Cardiac muscle cell (in vitro differentiated cells and primary cell): ENCODE measurements around the gene JMJD1C. TPM values are rescaled to one million over a fixed set of nuclear protein-coding genes. Genes with fewer than 3 reads are reported as not detected.

ENCODE experiments used
- DNase-seq, 2 donors: peaks; one replicate each; pipeline versions ENCODE4 v3.0.0 to v3.0.0-alpha.2; 2010 to 2017; ENCODE audit warnings: low read depth in 1 of 2, low spot score in 1 of 2
- H3K27ac ChIP-seq: fragments of 200-600 bp; sonication (generic); 2 replicates; pipeline ENCODE4 v1.5.1; 2016
- H3K27me3 ChIP-seq: fragments of 200-600 bp; sonication (generic); 2 replicates; pipeline ENCODE4 v1.6.0; 2016; ENCODE audit warnings: control low read depth
- H3K36me3 ChIP-seq: fragments of 200-600 bp; sonication (generic); 2 replicates; pipeline ENCODE4 v1.5.1; 2016; ENCODE audit warnings: control low read depth
- H3K4me1 ChIP-seq: fragments of 200-600 bp; sonication (generic); 2 replicates; pipeline ENCODE4 v1.8.1; 2017; ENCODE audit warnings: low read depth, mild to moderate bottlenecking, mixed run types
- H3K4me3 ChIP-seq: fragments of 200-600 bp; sonication (generic); 2 replicates; pipeline ENCODE4 v1.5.1; 2016; ENCODE audit warnings: mild to moderate bottlenecking
- H3K9me3 ChIP-seq: fragments of 200-600 bp; sonication (generic); 2 replicates; pipeline ENCODE4 v1.5.1; 2017; ENCODE audit warnings: low read depth, mild to moderate bottlenecking, control low read depth
- CTCF ChIP-seq: IDR thresholded peaks from 2 replicates; pipeline ENCODE4 v1.5.1; 2012; ENCODE audit warnings: low read depth, mild to moderate bottlenecking, low read length
- polyA plus RNA-seq: library from polyadenylated mRNA; unstranded; fragments of >200 nt; fragmentation: Nextera tagmentation; extraction: Ambion mirVana; gene quantifications from 2 replicates; pipeline ENCODE4 v1.2.1, GENCODE V29; 2016
- total RNA-seq: library from RNA; depleted of rRNA; stranded (reverse); fragments of >200 nt; gene quantifications from 2 replicates; pipeline ENCODE4 v1.2.3, GENCODE V29; 2016

JMJD1C gene
- total and polyA plus RNA-seq, 2 experiments from 2014 or later, result 59.1 to 144 TPM

- Histone ChIP-seq H3K27me3 (no peaks in the 10 kb centered on the region), H3K4me3 (no peak overlapping the region), H3K4me1 (peaks cover 23% of the 10 kb centered on the region), H3K36me3 (peaks cover 4% of the 10 kb centered on the region), H3K9me3 (no peaks in the 10 kb centered on the region), H3K27ac (no peak overlapping the region)
- TF ChIP-seq CTCF, result no peak
- DNase-seq, result no peak
These were observed 210.5 kb downstream of the JMJD1C start for GRCh38 chr10:63255316-63255715.

DNA sequence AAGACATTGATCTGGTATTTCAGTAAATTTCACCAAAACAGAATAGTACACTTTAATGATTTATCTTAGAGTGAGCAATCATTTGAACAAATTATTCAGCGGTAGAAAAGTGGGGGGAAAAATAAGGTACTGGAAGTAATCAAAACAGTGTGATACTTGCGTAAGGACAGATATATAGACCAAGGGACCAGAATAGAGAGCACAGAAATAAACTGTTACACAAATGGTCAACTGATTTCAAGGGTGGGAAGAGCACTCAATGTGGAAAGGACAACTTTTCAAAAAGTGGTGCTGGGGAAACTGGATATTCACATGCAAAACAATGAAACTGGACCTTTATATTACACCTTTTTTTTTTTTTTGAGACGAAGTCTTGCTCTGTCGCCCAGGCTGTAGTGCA lies 212.7 kb downstream of the JMJD1C start:
- Histone ChIP-seq H3K27me3 (no peaks in the 10 kb centered on the region), H3K27ac (peak overlapping the region; percentile 30), H3K36me3 (no peaks in the 10 kb centered on the region), H3K4me3 (no peak overlapping the region), H3K9me3 (no peaks in the 10 kb centered on the region), H3K4me1 (peaks cover 9% of the 10 kb centered on the region)
- no peak for DNase-seq
- TF ChIP-seq CTCF, result no peak

DNA sequence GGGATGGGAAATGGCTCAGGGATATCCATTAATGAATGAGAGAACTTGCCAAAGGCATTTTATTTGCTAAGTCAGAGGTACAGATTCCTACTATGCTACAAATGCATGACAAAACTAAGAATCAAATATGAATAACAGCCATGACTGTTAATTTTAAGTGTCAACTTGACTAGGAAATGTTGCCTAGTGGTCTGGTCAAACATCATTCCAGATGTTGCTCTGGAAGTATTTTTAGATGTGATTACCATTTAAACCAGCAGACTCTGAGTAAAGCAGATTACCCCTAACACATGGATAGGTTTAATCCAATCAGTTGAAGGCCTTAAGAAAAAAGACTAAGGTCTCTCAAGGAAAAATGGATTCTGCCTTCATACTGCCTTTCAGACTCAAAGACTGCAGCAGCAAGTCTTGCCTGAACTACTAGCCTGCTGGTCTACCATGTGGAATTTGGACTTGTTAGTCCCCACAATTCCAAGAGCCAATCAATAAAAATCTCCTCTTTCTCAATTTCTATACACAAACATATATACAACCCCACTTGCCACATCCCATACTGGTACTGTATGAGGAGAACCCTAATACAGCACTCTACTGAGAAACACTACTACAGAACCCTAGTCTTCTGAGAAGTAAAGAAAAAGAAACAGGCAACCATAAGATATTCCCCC lies 213.5 kb downstream of the JMJD1C start:
- TF ChIP-seq CTCF, result no peak
- H3K4me1 ChIP-seq, result peaks cover 9% of the 10 kb centered on the region
- H3K27ac ChIP-seq, result peak overlapping the region; percentile 30
- H3K36me3 ChIP-seq, result no peaks in the 10 kb centered on the region
- no peaks in the 10 kb centered on the region for H3K9me3 ChIP-seq
- H3K27me3 ChIP-seq, result no peaks in the 10 kb centered on the region
- no peak for DNase-seq
- H3K4me3 ChIP-seq, result no peak overlapping the region

DNA sequence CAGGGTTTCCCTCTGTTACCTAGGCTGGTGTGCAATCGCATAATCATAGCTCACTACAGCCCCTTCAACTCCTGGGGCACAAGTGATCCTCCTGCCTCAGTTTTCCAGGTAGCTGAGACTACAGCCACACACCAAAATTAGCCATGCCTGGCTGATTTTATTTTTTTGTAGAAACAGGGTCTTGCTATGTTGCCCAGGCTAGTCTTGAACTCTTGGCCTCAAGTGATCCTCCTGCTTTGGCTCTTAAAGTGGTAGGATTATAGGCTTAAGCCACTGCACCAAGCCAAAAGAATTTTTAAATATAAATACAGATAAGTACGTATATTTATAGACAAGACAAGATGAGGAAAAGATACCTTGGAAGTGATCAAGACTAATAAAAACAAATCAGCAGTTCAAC lies 215.7 kb downstream of the JMJD1C start:
- peaks cover 5% of the 10 kb centered on the region for H3K4me1 ChIP-seq
- H3K9me3 ChIP-seq, result no peaks in the 10 kb centered on the region
- H3K4me3 ChIP-seq, result no peak overlapping the region
- no peaks in the 10 kb centered on the region for H3K36me3 ChIP-seq
- DNase-seq, result no peak
- peak overlapping the region; percentile 25 for H3K27ac ChIP-seq
- H3K27me3 ChIP-seq, result no peaks in the 10 kb centered on the region
- TF ChIP-seq CTCF, result no peak

GRCh38 chr10:63247771-63248170 lies 218.0 kb downstream of the JMJD1C start:
- Histone ChIP-seq H3K4me3 (no peak overlapping the region), H3K27ac (no peak overlapping the region), H3K36me3 (no peaks in the 10 kb centered on the region), H3K4me1 (peaks cover under 1% of the 10 kb centered on the region), H3K27me3 (no peaks in the 10 kb centered on the region), H3K9me3 (no peaks in the 10 kb centered on the region)
- DNase-seq, result no peak
- TF ChIP-seq CTCF, result no peak
